Spleen (tissue), 7 donors: Measurements from ENCODE around the gene ZNF700.

ENCODE experiments used
- POLR2AphosphoS5 ChIP-seq, 3 donors: sonication (generic); formaldehyde crosslinking; IDR thresholded peaks; one replicate each; pipeline ENCODE4 v1.5.1; 2017; ENCODE audit warnings: antibody characterized with exemption in 3 of 3
- TF ChIP-seq, protein P1 (sequence below), 11 experiments: fragments of 200-600 bp in 7 of 11; fragments of 450-650 bp in 4 of 11; sonication (generic) in 4 of 11; IDR thresholded peaks in 8 of 11; conservative IDR thresholded peaks in 3 of 11; 1 replicate in 7 of 11; 2 replicates in 4 of 11; pipeline versions ENCODE4 v1.4.0 to v1.8.0; 2016 to 2021; ENCODE audit warnings: antibody characterized with exemption in 11 of 11, inconsistent platforms in 4 of 11, mild to moderate bottlenecking in 1 of 11
- donor health status: DM: no; HTN: no; CAD: no; lungs with moderate emphysema.
- donor health status: DM: no; HTN: no; CAD: no.
- donor health status: DM: no; HTN: no; CAD: no.

GRCh38 chr19:11931051-11931450 is 6.1 kb downstream of the ZNF700 start:
- TF ChIP-seq POLR2AphosphoS5 (IDR thresholded peaks at IDR 0.05), result no peak
- TF ChIP-seq, protein P1, sequence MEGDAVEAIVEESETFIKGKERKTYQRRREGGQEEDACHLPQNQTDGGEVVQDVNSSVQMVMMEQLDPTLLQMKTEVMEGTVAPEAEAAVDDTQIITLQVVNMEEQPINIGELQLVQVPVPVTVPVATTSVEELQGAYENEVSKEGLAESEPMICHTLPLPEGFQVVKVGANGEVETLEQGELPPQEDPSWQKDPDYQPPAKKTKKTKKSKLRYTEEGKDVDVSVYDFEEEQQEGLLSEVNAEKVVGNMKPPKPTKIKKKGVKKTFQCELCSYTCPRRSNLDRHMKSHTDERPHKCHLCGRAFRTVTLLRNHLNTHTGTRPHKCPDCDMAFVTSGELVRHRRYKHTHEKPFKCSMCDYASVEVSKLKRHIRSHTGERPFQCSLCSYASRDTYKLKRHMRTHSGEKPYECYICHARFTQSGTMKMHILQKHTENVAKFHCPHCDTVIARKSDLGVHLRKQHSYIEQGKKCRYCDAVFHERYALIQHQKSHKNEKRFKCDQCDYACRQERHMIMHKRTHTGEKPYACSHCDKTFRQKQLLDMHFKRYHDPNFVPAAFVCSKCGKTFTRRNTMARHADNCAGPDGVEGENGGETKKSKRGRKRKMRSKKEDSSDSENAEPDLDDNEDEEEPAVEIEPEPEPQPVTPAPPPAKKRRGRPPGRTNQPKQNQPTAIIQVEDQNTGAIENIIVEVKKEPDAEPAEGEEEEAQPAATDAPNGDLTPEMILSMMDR (IDR thresholded peaks at IDR 0.05 in 8 of 11, conservative IDR thresholded peaks at IDR 0.05 in 3 of 11), result no peak
